ENCODE results near the gene XRCC5.
"Not testable (repeated sequence)": the region's sequence is repeated elsewhere in the genome, so short reads cannot be mapped to it uniquely, and the experiment has no call there.

Gene XRCC5

DNA sequence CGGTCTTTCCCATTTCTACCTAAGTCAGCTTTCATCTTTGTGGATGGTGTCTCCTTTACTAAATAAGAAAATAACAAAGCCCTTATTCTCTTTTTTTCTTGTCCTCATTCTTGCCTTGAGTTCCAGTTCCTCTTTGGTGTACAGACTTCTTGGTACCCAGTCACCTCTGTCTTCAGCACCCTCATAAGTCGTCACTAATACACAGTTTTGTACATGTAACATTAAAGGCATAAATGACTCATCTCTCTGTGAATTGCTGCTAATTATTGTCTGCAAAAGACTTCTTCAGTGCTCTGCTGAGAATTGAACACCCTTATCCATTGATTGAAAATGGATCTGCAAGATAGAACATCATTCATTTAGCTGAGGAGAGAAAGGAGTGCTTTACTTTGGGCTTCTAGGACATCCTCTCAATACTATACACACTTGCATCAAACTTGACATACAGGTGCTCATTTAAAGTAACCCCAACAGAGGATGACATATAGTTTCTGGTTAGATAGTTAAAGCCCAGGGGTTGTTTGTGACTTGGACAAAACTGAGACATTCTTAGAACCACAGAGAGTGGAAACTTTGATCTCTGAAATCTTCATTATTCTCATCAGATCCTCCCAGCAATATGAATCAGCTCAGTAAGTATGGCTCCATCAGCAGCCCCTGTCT, 97.0 kb downstream of the XRCC5 start:
- Histone ChIP-seq H3K27me3 (ENCODE audit: insufficient read depth, low read length) (no peaks in the 10 kb centered on the region), H3K9me3 (ENCODE audit: low read length) (no peaks in the 10 kb centered on the region), H3K4me1 (ENCODE audit: insufficient read depth, low read length) (no peaks in the 10 kb centered on the region), H2AFZ (ENCODE audit: low read depth, low read length) (no peak overlapping the region), H3K4me3 (ENCODE audit: low read length) (no peak overlapping the region), H3K36me3 (ENCODE audit: insufficient read depth, low read length) (peaks cover 75% of the 10 kb centered on the region)

DNA sequence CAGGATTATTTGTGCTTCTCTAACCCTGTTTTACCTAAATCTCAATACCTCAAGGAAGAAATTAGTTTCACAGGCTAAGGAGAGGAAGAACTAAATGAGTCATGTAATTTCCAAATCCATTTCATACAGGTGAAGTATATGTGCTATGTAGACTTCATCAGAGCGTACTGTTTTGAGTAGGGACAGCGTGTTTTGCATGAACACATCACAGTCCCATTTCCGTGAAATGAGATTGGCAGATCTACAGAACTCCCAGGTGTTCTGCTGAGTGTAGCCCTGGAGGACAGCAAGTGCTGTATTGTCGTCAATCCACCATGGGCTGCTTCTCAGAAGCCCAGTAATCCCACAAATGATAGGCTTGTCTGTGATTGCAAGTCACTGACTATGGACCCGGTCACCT, 97.7 kb downstream of the XRCC5 start:
- no peaks in the 10 kb centered on the region for H3K9me3 ChIP-seq (ENCODE audit: low read length)
- H3K27me3 ChIP-seq (ENCODE audit: insufficient read depth, low read length) = no peaks in the 10 kb centered on the region
- H3K4me1 ChIP-seq (ENCODE audit: insufficient read depth, low read length) = no peaks in the 10 kb centered on the region
- peaks cover 75% of the 10 kb centered on the region for H3K36me3 ChIP-seq (ENCODE audit: insufficient read depth, low read length)
- no peak overlapping the region for H3K4me3 ChIP-seq (ENCODE audit: low read length)
- H2AFZ ChIP-seq (ENCODE audit: low read depth, low read length) = no peak overlapping the region

DNA sequence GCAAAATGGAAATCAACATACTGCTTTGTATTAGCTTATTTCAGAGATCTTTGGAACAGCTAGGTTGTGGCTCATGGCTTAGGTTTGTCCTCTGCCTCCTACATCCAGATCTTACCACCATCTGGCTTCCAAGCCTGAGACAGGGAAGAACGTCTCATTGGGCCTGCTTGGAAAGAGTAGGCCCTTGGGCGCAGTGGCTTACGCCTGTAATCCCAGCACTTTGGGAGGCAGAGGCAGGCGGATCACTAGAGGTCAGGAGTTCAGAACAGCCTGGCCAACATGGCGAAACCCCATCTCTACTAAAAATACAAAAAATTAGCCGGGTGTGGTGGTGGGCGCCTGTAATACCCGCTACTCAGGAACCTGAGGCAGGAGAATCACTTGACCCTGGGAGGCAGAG, 99.5 kb downstream of the XRCC5 start:
- H3K27me3 ChIP-seq (ENCODE audit: insufficient read depth, low read length); H3K4me3 ChIP-seq (ENCODE audit: low read length); H3K4me1 ChIP-seq (ENCODE audit: insufficient read depth, low read length); H3K9me3 ChIP-seq (ENCODE audit: low read length); H2AFZ ChIP-seq (ENCODE audit: low read depth, low read length): not testable (repeated sequence)
- H3K36me3 ChIP-seq (ENCODE audit: insufficient read depth, low read length) = peaks cover 66% of the 10 kb centered on the region

DNA sequence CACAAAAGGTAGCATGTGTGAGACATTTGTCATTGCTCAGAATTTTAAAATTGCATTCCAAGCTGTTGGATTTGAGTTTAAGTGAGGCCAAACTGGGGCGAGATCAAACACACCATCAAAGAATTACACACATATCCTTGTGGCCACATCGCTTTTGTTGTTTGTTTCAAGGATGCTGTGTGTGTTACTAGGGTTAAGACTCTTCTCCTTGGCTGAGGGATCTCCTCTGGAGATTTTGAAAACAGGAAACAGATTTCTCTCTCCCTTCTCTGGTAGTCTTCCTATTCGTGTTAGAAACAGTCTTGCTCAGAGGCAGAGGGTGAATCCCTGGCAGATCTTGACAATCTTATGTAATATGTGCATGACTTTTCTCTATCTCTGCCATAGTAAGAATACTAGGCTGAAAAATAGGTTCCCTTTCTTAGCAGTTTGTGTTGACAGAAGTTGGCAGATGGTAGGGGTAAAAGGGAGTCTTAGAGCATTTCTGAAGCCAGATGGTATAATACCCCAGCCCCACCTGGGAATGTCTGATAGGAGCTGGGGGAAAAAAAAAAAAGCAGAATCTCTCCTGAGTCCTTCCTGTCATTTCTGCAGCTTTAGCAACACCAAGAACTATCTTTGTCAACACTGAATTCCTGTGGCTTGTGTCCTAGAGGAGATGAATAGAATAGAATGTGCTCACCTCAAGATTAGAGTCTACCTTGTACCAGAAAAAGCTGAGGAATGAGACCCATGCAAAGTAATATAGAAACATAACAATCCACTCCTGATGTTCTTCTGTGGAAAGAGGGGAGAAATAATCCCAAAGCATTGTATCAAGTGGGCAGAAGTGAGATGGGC, 101.8 kb downstream of the XRCC5 start:
- H3K4me1 ChIP-seq (ENCODE audit: insufficient read depth, low read length) = no peaks in the 10 kb centered on the region
- H3K4me3 ChIP-seq (ENCODE audit: low read length) = no peak overlapping the region
- no peaks in the 10 kb centered on the region for H3K27me3 ChIP-seq (ENCODE audit: insufficient read depth, low read length)
- H3K36me3 ChIP-seq (ENCODE audit: insufficient read depth, low read length) = peaks cover 55% of the 10 kb centered on the region
- H2AFZ ChIP-seq (ENCODE audit: low read depth, low read length) = no peak overlapping the region
- no peaks in the 10 kb centered on the region for H3K9me3 ChIP-seq (ENCODE audit: low read length)

DNA sequence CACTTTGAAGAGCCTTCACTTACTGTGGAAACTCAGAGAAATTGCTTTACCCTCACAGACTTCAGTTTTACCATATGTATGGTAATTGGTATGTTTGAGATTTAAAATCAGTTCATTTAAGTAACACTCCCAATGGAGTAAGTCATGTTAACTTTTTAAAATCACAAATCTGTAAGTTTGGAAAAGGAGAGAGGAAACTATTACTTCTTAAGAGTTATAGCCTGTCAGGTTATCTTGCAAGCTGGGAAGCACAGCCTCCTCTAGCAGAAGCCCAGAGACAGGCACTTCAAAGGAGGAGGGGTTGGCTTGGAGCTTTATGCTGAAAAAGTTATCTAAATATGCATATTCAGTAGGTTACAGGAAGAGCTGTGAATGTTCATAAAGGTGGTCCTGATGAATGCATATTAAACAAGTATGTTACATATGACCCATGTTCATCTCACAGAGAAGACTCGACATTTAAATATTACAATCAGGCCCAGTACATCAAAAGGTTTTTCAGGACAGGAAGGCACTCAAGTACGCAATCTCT, 102.5 kb downstream of the XRCC5 start:
- peaks cover 4% of the 10 kb centered on the region for H3K4me1 ChIP-seq (ENCODE audit: insufficient read depth, low read length)
- H3K4me3 ChIP-seq (ENCODE audit: low read length) = no peak overlapping the region
- H3K9me3 ChIP-seq (ENCODE audit: low read length) = no peaks in the 10 kb centered on the region
- peaks cover 48% of the 10 kb centered on the region for H3K36me3 ChIP-seq (ENCODE audit: insufficient read depth, low read length)
- H2AFZ ChIP-seq (ENCODE audit: low read depth, low read length) = no peak overlapping the region
- H3K27me3 ChIP-seq (ENCODE audit: insufficient read depth, low read length) = no peaks in the 10 kb centered on the region

DNA sequence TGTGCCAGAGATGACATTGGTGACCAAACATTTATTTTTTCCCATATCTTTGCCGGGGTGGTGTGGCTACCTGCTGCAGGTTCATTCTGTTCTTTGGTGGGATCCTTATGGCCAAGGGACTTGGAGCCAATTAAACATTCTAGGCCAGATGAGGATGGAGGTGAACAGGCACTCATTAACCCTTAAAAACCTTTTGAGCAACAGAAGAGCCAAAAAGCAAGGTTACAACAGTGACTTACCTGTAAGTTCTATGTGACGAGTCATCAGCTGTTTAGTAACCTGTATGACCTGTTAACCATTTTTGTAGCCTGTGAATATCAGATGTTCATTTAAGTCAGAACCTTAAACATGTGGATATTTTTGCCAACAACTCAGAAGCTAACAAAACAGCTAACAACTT, 105.6 kb downstream of the XRCC5 start:
- Histone ChIP-seq H3K9me3 (ENCODE audit: low read length) (no peaks in the 10 kb centered on the region), H3K4me1 (ENCODE audit: insufficient read depth, low read length) (peaks cover 4% of the 10 kb centered on the region), H3K27me3 (ENCODE audit: insufficient read depth, low read length) (no peaks in the 10 kb centered on the region), H2AFZ (ENCODE audit: low read depth, low read length) (no peak overlapping the region), H3K4me3 (ENCODE audit: low read length) (no peak overlapping the region), H3K36me3 (ENCODE audit: insufficient read depth, low read length) (peaks cover 28% of the 10 kb centered on the region)

DNA sequence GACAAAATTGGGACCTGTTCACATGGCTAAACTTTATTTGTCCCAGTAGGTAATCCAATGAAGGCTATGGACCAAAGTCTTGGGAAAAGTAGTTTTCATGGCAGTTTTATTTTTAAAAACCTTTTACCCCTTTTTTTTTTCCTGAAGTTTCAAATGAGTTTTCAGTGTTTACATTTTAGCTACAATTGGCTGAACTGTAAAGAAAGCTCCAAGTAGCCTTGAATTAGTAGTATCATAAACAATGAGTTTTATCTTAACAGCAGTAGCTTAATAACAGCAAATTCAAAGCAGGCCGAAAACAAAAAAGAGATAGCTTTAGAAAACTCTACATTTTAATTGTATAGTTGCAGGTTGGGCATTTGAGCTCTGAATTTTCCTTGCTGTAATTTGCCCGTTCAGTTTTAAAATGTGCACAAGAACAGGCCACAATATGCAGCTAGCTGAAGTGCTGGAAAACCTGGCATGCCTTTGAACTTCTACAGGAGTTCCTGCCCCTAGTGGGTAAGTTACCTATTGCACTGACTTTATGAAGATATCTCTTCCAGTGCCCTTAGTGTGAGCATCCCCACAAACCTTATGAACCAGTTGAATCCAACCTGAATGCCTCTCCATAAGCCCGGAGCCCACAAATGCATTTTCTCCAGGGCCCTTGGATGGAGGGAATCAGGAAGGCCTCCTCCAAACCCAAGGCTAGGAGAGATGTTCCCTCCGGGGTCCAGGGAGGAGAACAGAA, 106.7 kb downstream of the XRCC5 start:
- H3K9me3 ChIP-seq (ENCODE audit: low read length) = no peaks in the 10 kb centered on the region
- H2AFZ ChIP-seq (ENCODE audit: low read depth, low read length) = no peak overlapping the region
- H3K4me1 ChIP-seq (ENCODE audit: insufficient read depth, low read length) = peaks cover 4% of the 10 kb centered on the region
- no peak overlapping the region for H3K4me3 ChIP-seq (ENCODE audit: low read length)
- peaks cover 28% of the 10 kb centered on the region for H3K36me3 ChIP-seq (ENCODE audit: insufficient read depth, low read length)
- H3K27me3 ChIP-seq (ENCODE audit: insufficient read depth, low read length) = no peaks in the 10 kb centered on the region

DNA sequence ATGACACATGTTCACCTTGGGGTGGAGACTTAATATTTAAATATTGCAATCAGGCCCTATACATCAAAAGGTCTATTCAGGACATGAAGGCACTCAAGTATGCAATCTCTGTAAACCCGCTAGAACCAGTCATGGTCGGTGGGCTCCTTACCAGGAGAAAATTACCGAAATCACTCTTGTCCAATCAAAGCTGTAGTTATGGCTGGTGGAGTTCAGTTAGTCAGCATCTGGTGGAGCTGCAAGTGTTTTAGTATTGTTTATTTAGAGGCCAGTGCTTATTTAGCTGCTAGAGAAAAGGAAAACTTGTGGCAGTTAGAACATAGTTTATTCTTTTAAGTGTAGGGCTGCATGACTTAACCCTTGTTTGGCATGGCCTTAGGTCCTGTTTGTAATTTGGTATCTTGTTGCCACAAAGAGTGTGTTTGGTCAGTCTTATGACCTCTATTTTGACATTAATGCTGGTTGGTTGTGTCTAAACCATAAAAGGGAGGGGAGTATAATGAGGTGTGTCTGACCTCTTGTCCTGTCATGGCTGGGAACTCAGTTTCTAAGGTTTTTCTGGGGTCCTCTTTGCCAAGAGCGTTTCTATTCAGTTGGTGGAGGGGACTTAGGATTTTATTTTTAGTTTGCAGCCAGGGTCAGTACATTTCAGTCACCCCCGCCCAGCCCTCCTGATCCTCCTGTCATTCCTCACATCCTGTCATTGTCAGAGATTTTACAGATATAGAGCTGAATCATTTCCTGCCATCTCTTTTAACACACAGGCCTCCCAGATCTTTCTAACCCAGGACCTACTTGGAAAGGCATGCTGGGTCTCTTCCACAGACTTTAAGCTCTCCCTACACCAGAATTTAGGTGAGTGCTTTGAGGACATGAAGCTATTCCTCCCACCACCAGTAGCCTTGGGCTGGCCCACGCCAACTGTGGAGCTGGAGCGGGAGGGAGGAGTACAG, 108.1 kb downstream of the XRCC5 start:
- Histone ChIP-seq H3K36me3 (ENCODE audit: insufficient read depth, low read length) (peaks cover 19% of the 10 kb centered on the region), H2AFZ (ENCODE audit: low read depth, low read length) (no peak overlapping the region), H3K9me3 (ENCODE audit: low read length) (no peaks in the 10 kb centered on the region), H3K27me3 (ENCODE audit: insufficient read depth, low read length) (no peaks in the 10 kb centered on the region), H3K4me1 (ENCODE audit: insufficient read depth, low read length) (peaks cover 4% of the 10 kb centered on the region), H3K4me3 (ENCODE audit: low read length) (no peak overlapping the region)

DNA sequence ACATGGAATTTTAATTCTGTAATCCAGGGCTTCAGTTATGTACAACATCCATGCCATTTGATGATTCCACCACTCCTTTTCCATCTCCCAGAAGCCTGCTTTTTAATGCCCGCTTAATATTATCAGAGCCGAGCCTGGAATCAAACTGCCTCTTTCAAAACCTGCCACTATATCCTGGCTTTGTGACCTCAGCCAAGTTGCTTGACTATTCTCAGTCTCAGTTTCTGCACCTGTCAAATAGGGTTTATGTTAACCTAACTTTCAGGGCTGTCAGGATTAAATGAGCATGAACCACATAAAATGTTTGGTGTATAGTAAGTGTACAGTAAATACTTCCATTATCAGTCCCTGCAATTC, 108.7 kb downstream of the XRCC5 start:
- Histone ChIP-seq H3K4me1 (ENCODE audit: insufficient read depth, low read length) (peaks cover 4% of the 10 kb centered on the region), H3K4me3 (ENCODE audit: low read length) (no peak overlapping the region), H3K27me3 (ENCODE audit: insufficient read depth, low read length) (no peaks in the 10 kb centered on the region)

DNA sequence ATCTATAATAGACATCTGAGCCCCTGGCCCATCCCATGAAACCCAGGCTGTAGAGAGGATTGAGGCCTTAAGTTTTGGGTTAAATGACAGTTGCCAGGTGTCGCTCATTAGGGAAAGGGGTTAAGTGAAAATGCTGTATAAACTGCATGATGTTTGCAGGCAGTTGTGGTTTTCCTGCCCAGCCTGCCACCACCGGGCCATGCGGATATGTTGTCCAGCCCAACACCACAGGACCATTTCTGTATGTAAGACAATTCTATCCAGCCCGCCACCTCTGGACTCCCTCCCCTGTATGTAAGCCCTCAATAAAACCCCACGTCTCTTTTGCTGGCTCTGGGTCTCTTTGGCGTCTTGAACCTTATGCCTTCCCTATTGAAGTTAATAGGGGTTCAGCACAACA, 110.7 kb downstream of the XRCC5 start:
- no peaks in the 10 kb centered on the region for H3K27me3 ChIP-seq (ENCODE audit: insufficient read depth, low read length)
- peaks cover 10% of the 10 kb centered on the region for H3K36me3 ChIP-seq (ENCODE audit: insufficient read depth, low read length)
- peaks cover 4% of the 10 kb centered on the region for H3K4me1 ChIP-seq (ENCODE audit: insufficient read depth, low read length)

More for the DNA sequence above, 108.7 kb downstream of the XRCC5 start:
- Histone ChIP-seq H3K9me3 (ENCODE audit: low read length) (no peaks in the 10 kb centered on the region), H2AFZ (ENCODE audit: low read depth, low read length) (no peak overlapping the region), H3K36me3 (ENCODE audit: insufficient read depth, low read length) (peaks cover 17% of the 10 kb centered on the region)

DNA sequence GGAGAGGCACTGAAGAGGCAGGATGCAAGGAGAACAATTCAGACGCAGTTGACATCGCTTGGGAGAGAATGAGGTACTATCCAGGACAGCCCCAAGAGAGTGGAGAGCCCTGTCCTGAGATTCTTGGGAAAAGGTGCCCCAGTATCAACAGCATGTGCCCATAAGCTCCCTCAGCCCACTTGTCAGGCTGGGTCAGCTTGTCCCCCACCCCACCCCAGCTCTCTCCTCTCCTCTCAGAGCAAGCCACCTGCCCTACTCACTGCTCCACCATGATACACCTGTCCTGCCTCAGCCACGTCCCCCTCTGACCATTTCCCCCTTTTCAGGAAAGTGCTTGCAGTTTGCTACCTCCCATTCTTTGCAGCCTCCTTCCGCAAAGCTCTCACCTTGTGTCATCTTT, 111.8 kb downstream of the XRCC5 start:
- no peak overlapping the region for H3K4me3 ChIP-seq (ENCODE audit: low read length)
- peaks cover 4% of the 10 kb centered on the region for H3K36me3 ChIP-seq (ENCODE audit: insufficient read depth, low read length)
- H2AFZ ChIP-seq (ENCODE audit: low read depth, low read length) = no peak overlapping the region
- H3K9me3 ChIP-seq (ENCODE audit: low read length) = no peaks in the 10 kb centered on the region
- H3K27me3 ChIP-seq (ENCODE audit: insufficient read depth, low read length) = no peaks in the 10 kb centered on the region
- peaks cover 4% of the 10 kb centered on the region for H3K4me1 ChIP-seq (ENCODE audit: insufficient read depth, low read length)

More for the DNA sequence above, 110.7 kb downstream of the XRCC5 start:
- H3K9me3 ChIP-seq (ENCODE audit: low read length) = no peaks in the 10 kb centered on the region
- no peak overlapping the region for H2AFZ ChIP-seq (ENCODE audit: low read depth, low read length)
- H3K4me3 ChIP-seq (ENCODE audit: low read length) = no peak overlapping the region

DNA sequence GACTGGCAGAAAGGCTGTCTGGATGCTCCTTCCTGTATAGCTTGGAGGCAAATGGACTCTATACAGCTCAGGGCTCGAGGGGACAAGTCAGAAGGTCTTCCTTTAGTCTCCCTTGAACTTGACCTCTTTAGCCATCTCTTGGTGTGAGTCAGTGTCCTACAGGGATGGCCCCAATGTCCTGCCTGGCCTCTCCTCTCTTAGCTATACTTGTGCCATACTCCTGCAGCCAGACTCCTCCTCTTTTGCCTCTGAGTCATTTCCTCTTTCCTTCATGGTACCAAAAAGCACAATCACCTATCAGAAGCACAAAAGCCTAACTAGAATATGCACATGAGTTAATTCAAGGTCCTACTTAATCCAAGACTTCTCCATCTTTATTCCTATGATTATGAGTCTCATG, 112.7 kb downstream of the XRCC5 start:
- H3K27me3 ChIP-seq (ENCODE audit: insufficient read depth, low read length) = no peaks in the 10 kb centered on the region
- no peaks in the 10 kb centered on the region for H3K4me1 ChIP-seq (ENCODE audit: insufficient read depth, low read length)
- H2AFZ ChIP-seq (ENCODE audit: low read depth, low read length) = no peak overlapping the region
- H3K4me3 ChIP-seq (ENCODE audit: low read length) = no peak overlapping the region
- H3K36me3 ChIP-seq (ENCODE audit: insufficient read depth, low read length) = peaks cover 4% of the 10 kb centered on the region
- no peaks in the 10 kb centered on the region for H3K9me3 ChIP-seq (ENCODE audit: low read length)
